ENCODE measurements around the gene STON1.
"Not testable (repeated sequence)": the region's sequence is repeated elsewhere in the genome, so short reads cannot be mapped to it uniquely, and the experiment has no call there.

Gene STON1

DNA sequence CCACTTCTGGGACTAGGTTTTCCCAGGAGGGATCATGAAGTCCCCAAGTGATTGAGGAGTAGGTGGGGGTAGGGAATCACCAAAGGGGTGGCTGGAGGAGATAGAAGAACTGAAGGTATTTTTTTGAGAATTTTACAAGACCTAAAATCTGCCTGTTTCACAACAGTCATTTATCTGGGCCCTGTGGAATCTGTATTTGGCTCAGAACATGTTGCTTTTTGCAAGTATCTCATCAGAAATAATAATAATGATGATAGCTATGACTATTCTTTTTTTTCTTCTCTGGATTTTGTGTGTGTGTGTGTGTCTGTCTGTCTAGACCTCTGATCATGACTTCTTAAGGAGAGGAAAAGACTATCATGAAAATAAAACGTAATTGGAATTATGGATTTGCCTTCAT, 13.9 kb downstream of the STON1 start:
- Histone ChIP-seq H3K27ac (ENCODE audit: low read depth, low read length) (no peak overlapping the region), H3K27me3 (ENCODE audit: control insufficient read depth in 1 of 2, insufficient read depth in 2 of 2, low read length in 2 of 2) (no peaks in the 10 kb centered on the region), H3K9ac (ENCODE audit: low read depth in 1 of 2, low read length in 2 of 2) (no peak overlapping the region), H3K4me1 (ENCODE audit: control insufficient read depth in 1 of 2, insufficient read depth in 2 of 2, low read length in 2 of 2) (no peaks in the 10 kb centered on the region), H3K36me3 (ENCODE audit: control insufficient read depth in 1 of 2, insufficient read depth in 2 of 2, low read length in 2 of 2) (no peaks in the 10 kb centered on the region), H3K9me3 (ENCODE audit: control insufficient read depth in 1 of 2, low read length in 2 of 2) (no peaks in the 10 kb centered on the region), H3K4me3 (ENCODE audit: low read depth in 1 of 2, low read length in 2 of 2) (no peak overlapping the region)

- Histone ChIP-seq H3K9me3 (ENCODE audit: control insufficient read depth in 1 of 2, low read length in 2 of 2) (no peaks in the 10 kb centered on the region), H3K9ac (ENCODE audit: low read depth in 1 of 2, low read length in 2 of 2) (no peak overlapping the region), H3K36me3 (ENCODE audit: control insufficient read depth in 1 of 2, insufficient read depth in 2 of 2, low read length in 2 of 2) (no peaks in the 10 kb centered on the region), H3K27me3 (ENCODE audit: control insufficient read depth in 1 of 2, insufficient read depth in 2 of 2, low read length in 2 of 2) (no peaks in the 10 kb centered on the region), H3K27ac (ENCODE audit: low read depth, low read length) (no peak overlapping the region), H3K4me1 (ENCODE audit: control insufficient read depth in 1 of 2, insufficient read depth in 2 of 2, low read length in 2 of 2) (no peaks in the 10 kb centered on the region), H3K4me3 (ENCODE audit: low read depth in 1 of 2, low read length in 2 of 2) (no peak overlapping the region)
These were observed 15.3 kb downstream of the STON1 start for GRCh38 chr2:48545244-48545643.

DNA sequence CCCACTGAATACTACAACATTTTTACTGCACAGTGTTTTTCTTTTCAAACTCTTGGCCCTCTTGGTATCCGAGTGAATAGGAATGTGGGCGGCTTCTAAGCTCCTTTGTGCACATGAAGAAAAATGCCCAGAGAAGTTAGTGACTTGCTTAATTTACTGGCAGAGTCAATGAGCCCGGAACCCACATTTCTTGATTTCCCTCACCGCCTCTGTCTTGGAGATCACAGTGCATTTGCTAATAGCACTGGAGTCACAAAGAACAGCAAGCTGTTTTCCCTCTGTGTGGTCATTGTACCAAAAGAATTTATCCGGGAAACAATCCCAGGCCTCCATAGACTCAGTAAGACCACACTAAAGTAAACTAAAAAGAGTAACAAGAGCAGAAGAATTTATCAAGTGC, 18.9 kb downstream of the STON1 start:
- no peaks in the 10 kb centered on the region for H3K27me3 ChIP-seq (ENCODE audit: control insufficient read depth in 1 of 2, insufficient read depth in 2 of 2, low read length in 2 of 2)
- no peaks in the 10 kb centered on the region for H3K36me3 ChIP-seq (ENCODE audit: control insufficient read depth in 1 of 2, insufficient read depth in 2 of 2, low read length in 2 of 2)
- H3K4me3 ChIP-seq (ENCODE audit: low read depth in 1 of 2, low read length in 2 of 2), result no peak overlapping the region
- no peak overlapping the region for H3K27ac ChIP-seq (ENCODE audit: low read depth, low read length)
- H3K4me1 ChIP-seq (ENCODE audit: control insufficient read depth in 1 of 2, insufficient read depth in 2 of 2, low read length in 2 of 2), result no peaks in the 10 kb centered on the region
- no peaks in the 10 kb centered on the region for H3K9me3 ChIP-seq (ENCODE audit: control insufficient read depth in 1 of 2, low read length in 2 of 2)
- H3K9ac ChIP-seq (ENCODE audit: low read depth in 1 of 2, low read length in 2 of 2), result no peak overlapping the region

DNA sequence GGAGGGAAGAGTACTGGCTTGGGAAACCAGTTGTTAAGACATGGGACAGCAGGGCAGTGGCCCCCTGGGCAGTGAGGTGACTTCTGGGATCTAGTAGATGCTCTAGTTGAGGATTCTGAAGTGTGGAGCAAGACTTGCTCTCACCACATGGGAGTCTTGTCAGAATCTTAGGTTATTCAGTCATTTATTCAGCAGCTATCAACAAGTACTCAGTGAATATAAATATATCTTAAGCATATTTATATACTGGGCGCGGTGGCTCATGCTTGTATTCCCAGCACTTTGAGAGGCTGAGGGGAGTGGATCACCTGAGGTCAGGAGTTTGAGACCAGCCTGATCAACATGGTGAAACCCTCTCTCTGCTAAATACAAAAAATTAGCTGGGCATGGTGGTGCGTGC, 20.0 kb downstream of the STON1 start:
- no peaks in the 10 kb centered on the region for H3K4me1 ChIP-seq (ENCODE audit: control insufficient read depth in 1 of 2, insufficient read depth in 2 of 2, low read length in 2 of 2)
- H3K4me3 ChIP-seq (ENCODE audit: low read depth in 1 of 2, low read length in 2 of 2), result no peak overlapping the region
- no peak overlapping the region for H3K27ac ChIP-seq (ENCODE audit: low read depth, low read length)

DNA sequence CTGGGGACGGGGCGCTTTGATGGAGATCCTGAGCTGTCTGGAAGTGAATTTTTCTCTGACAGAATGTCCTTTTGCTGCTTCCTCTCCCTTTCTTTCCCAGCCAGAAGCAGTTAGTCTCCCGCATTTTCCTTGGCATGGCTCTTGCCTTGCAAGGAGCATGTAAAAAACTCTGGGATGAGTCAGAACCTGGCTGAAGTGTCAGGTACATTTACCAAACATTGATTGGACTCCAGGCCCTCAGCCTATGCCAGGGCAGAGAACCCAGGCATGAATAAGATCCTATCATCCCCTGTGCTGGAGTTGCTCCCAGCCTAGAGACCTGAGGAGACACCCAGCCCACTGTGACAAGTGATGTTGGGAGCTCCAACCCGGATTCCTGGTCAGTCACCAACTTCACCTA, 21.6 kb downstream of the STON1 start:
- H3K36me3 ChIP-seq (ENCODE audit: control insufficient read depth in 1 of 2, insufficient read depth in 2 of 2, low read length in 2 of 2), result no peaks in the 10 kb centered on the region
- H3K9ac ChIP-seq (ENCODE audit: low read depth in 1 of 2, low read length in 2 of 2), result no peak overlapping the region
- H3K4me1 ChIP-seq (ENCODE audit: control insufficient read depth in 1 of 2, insufficient read depth in 2 of 2, low read length in 2 of 2), result no peaks in the 10 kb centered on the region
- H3K27me3 ChIP-seq (ENCODE audit: control insufficient read depth in 1 of 2, insufficient read depth in 2 of 2, low read length in 2 of 2), result no peaks in the 10 kb centered on the region
- no peaks in the 10 kb centered on the region for H3K9me3 ChIP-seq (ENCODE audit: control insufficient read depth in 1 of 2, low read length in 2 of 2)
- no peak overlapping the region for H3K4me3 ChIP-seq (ENCODE audit: low read depth in 1 of 2, low read length in 2 of 2)
- no peak overlapping the region for H3K27ac ChIP-seq (ENCODE audit: low read depth, low read length)

More for the DNA sequence above, 20.0 kb downstream of the STON1 start:
- H3K9me3 ChIP-seq (ENCODE audit: control insufficient read depth in 1 of 2, low read length in 2 of 2), result no peaks in the 10 kb centered on the region
- H3K9ac ChIP-seq (ENCODE audit: low read depth in 1 of 2, low read length in 2 of 2), result no peak overlapping the region
- H3K27me3 ChIP-seq (ENCODE audit: control insufficient read depth in 1 of 2, insufficient read depth in 2 of 2, low read length in 2 of 2), result no peaks in the 10 kb centered on the region
- no peaks in the 10 kb centered on the region for H3K36me3 ChIP-seq (ENCODE audit: control insufficient read depth in 1 of 2, insufficient read depth in 2 of 2, low read length in 2 of 2)

DNA sequence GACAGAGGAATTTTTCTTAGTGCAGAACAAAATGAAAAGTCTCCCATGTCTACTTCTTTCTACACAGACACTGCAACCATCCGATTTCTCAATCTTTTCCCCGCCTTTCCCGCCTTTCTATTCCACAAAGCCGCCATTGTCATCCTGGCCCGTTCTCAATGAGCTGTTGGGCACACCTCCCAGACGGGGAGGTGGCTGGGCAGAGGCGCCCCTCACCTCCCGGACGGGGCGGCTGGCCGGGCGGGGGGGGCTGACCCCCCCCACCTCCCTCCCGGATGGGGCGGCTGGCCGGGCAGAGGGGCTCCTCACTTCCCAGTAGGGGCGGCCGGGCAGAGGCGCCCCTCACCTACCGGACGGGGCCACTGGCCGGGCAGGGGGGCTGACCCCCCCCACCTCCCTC, 25.1 kb downstream of the STON1 start:
- not testable (repeated sequence) for H3K9me3 ChIP-seq (ENCODE audit: control insufficient read depth in 1 of 2, low read length in 2 of 2); H3K36me3 ChIP-seq (ENCODE audit: control insufficient read depth in 1 of 2, insufficient read depth in 2 of 2, low read length in 2 of 2); H3K27me3 ChIP-seq (ENCODE audit: control insufficient read depth in 1 of 2, insufficient read depth in 2 of 2, low read length in 2 of 2); H3K9ac ChIP-seq (ENCODE audit: low read depth in 1 of 2, low read length in 2 of 2); H3K4me1 ChIP-seq (ENCODE audit: control insufficient read depth in 1 of 2, insufficient read depth in 2 of 2, low read length in 2 of 2); H3K27ac ChIP-seq (ENCODE audit: low read depth, low read length); H3K4me3 ChIP-seq (ENCODE audit: low read depth in 1 of 2, low read length in 2 of 2)

- Histone ChIP-seq H3K4me1 (ENCODE audit: control insufficient read depth in 1 of 2, insufficient read depth in 2 of 2, low read length in 2 of 2) (no peaks in the 10 kb centered on the region), H3K27ac (ENCODE audit: low read depth, low read length) (no peak overlapping the region), H3K9ac (ENCODE audit: low read depth in 1 of 2, low read length in 2 of 2) (no peak overlapping the region), H3K36me3 (ENCODE audit: control insufficient read depth in 1 of 2, insufficient read depth in 2 of 2, low read length in 2 of 2) (no peaks in the 10 kb centered on the region), H3K27me3 (ENCODE audit: control insufficient read depth in 1 of 2, insufficient read depth in 2 of 2, low read length in 2 of 2) (no peaks in the 10 kb centered on the region), H3K9me3 (ENCODE audit: control insufficient read depth in 1 of 2, low read length in 2 of 2) (no peaks in the 10 kb centered on the region), H3K4me3 (ENCODE audit: low read depth in 1 of 2, low read length in 2 of 2) (no peak overlapping the region)
These were observed 28.5 kb downstream of the STON1 start for GRCh38 chr2:48558456-48558855.

- Histone ChIP-seq H3K9ac (ENCODE audit: low read depth in 1 of 2, low read length in 2 of 2) (no peak overlapping the region), H3K27ac (ENCODE audit: low read depth, low read length) (no peak overlapping the region)
These were observed 30.7 kb downstream of the STON1 start for GRCh38 chr2:48560546-48561209.

GRCh38 chr2:48562281-48562680, 32.3 kb downstream of the STON1 start:
- no peak overlapping the region for H3K4me3 ChIP-seq (ENCODE audit: low read depth in 1 of 2, low read length in 2 of 2)
- H3K4me1 ChIP-seq (ENCODE audit: control insufficient read depth in 1 of 2, insufficient read depth in 2 of 2, low read length in 2 of 2), result no peaks in the 10 kb centered on the region
- H3K9ac ChIP-seq (ENCODE audit: low read depth in 1 of 2, low read length in 2 of 2), result no peak overlapping the region
- no peaks in the 10 kb centered on the region for H3K27me3 ChIP-seq (ENCODE audit: control insufficient read depth in 1 of 2, insufficient read depth in 2 of 2, low read length in 2 of 2)
- H3K9me3 ChIP-seq (ENCODE audit: control insufficient read depth in 1 of 2, low read length in 2 of 2), result no peaks in the 10 kb centered on the region
- no peak overlapping the region for H3K27ac ChIP-seq (ENCODE audit: low read depth, low read length)
- no peaks in the 10 kb centered on the region for H3K36me3 ChIP-seq (ENCODE audit: control insufficient read depth in 1 of 2, insufficient read depth in 2 of 2, low read length in 2 of 2)

More at GRCh38 chr2:48560546-48561209, 30.7 kb downstream of the STON1 start:
- Histone ChIP-seq H3K4me1 (ENCODE audit: control insufficient read depth in 1 of 2, insufficient read depth in 2 of 2, low read length in 2 of 2) (no peaks in the 10 kb centered on the region), H3K4me3 (ENCODE audit: low read depth in 1 of 2, low read length in 2 of 2) (no peak overlapping the region), H3K36me3 (ENCODE audit: control insufficient read depth in 1 of 2, insufficient read depth in 2 of 2, low read length in 2 of 2) (no peaks in the 10 kb centered on the region), H3K27me3 (ENCODE audit: control insufficient read depth in 1 of 2, insufficient read depth in 2 of 2, low read length in 2 of 2) (no peaks in the 10 kb centered on the region), H3K9me3 (ENCODE audit: control insufficient read depth in 1 of 2, low read length in 2 of 2) (no peaks in the 10 kb centered on the region)

DNA sequence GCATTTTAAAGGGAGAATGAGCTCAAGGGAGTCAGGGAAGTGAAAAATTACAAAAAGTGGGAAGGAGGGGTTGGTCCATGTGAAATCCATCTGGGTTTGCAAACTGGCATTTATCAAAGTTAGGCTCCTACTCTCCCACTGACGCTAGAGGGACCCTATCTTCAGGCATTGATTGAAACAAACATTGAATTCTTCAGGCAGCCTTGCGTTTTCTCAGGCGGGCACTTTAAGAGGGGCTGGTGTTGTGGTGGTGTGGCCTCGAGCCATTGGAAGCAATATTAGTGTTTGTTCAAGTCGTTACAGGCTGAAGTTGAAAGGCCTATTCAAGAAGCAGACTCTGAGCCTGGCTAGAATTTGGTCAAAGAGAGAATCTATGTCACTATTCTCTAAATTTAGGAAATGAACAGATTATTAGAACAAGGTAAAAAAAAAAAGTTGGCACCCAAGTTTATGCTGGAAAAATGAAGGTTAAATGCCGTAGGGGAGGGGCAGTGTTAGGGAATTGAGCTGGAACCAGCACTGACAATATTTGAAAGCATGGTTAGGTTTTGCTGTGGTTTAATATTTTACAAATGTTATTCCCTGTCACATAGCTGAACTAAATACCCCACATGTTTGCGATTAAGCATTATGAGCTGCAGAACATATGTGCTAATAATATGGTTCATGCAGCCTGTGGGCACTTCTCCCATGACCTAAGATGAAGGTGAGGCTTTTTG, 36.8 kb downstream of the STON1 start:
- H3K27ac ChIP-seq (ENCODE audit: low read depth, low read length), result no peak overlapping the region
- no peaks in the 10 kb centered on the region for H3K36me3 ChIP-seq (ENCODE audit: control insufficient read depth in 1 of 2, insufficient read depth in 2 of 2, low read length in 2 of 2)
- no peak overlapping the region for H3K4me3 ChIP-seq (ENCODE audit: low read depth in 1 of 2, low read length in 2 of 2)
- H3K27me3 ChIP-seq (ENCODE audit: control insufficient read depth in 1 of 2, insufficient read depth in 2 of 2, low read length in 2 of 2), result no peaks in the 10 kb centered on the region
- no peak overlapping the region for H3K9ac ChIP-seq (ENCODE audit: low read depth in 1 of 2, low read length in 2 of 2)
- H3K9me3 ChIP-seq (ENCODE audit: control insufficient read depth in 1 of 2, low read length in 2 of 2), result no peaks in the 10 kb centered on the region
- no peaks in the 10 kb centered on the region for H3K4me1 ChIP-seq (ENCODE audit: control insufficient read depth in 1 of 2, insufficient read depth in 2 of 2, low read length in 2 of 2)
